HG02943 (cell line): ENCODE results near the gene ERFE.

Source experiments
- ATAC-seq: cut with Tn5 transposase; IDR thresholded peaks from one replicate; pipeline ENCODE4 v1.9.1; 2021; ENCODE audit warnings: mild to moderate bottlenecking, low read depth, moderate library complexity; ENCODE audit not compliant: unreplicated experiment

ERFE gene

DNA sequence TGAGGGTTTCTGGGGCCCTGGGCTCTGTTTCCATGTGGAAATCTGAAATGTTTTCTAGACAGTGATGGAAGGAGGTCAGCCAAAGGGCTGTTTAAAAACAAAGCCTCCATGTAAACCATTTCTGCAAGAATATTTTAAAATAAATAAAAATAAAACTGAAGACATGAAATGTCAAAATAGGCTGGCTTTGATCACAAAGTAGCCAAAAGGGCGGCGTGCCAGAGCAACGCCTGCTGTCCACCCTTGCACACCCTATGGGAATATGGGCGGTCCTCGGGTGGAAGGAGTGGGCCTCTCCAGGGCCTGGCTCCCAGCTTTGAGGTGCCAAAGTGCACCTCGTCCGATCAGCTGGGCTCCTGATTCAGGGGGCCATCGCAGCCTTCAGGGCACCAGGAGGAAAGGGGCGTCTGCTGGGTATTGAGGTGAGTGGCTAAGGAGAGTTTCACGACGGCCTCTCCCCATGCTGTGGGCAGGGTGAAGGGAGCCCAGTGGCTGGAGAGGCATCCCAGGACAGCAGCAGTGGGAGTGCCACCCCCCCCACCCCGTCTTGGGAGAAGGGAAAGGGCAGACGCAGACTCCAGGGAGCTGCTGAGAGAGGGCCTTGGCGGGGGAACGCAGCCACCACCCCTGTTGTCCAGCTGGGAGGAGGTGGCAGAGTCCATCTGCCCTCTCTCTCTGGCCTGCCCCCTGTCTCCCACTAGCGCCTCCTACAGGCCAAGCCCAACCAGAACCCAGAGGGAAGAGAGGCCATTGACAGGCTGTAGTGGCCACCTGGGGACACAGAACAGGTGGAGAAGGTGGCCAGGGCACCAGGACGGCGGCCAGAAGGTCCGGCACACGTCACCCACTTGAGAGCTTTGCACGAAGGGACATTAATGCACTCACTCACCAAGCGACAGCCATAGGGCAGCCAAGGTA, 5.7 kb upstream of the ERFE start:
- no peak for ATAC-seq

DNA sequence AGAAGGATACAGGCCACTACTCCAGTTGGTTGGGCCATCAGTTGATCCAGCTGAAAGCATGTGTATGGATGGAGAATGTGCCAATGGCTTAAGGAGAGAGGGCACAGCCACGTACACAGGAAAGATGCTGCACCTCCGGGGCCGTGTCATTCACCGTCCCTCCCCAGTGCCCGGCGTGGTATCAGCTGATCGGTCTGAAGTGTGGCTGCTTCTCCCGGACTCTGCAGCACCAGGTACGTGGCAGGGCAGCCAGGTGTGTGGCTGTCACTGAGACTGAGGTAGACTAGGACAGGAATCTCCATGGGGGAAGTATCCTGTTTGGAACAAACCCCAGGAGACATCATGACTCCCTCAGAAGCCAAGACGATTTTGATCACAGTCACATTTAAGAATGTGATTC, 4.2 kb upstream of the ERFE start:
- ATAC-seq = no peak

DNA sequence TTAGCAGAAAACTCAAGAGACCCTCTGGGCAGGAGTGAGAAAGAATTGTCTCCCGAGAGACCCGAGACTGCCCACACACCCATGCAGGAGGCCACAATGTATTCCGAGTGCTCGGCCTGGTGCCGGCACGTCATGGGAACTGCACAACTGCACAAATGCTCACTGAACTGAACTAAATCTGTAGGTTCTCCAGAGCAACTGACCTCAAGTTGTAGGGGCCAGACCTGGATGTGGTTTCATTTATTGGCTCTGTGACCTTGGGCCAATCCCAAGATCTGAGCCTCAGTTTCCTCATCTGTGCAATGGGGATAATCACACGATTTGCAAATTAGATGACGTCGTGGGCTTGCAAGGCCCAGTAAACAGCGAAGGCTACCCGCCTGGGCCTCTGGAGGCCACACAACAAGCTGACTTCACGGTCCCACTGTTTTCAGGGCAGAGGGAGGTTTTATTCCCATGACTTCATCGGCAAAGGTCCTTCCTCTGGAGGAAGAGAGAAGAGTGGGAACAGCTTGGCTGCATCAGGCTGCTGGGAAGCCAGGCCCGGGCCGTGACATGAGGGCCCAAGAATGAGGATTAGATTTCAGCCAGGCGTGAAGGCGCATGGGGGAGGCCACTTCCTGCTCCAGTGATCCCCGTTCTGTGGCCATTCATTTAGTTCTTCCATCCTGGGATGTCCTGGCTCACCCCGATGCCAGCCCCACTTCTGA, 3.6 kb upstream of the ERFE start:
- no peak for ATAC-seq

DNA sequence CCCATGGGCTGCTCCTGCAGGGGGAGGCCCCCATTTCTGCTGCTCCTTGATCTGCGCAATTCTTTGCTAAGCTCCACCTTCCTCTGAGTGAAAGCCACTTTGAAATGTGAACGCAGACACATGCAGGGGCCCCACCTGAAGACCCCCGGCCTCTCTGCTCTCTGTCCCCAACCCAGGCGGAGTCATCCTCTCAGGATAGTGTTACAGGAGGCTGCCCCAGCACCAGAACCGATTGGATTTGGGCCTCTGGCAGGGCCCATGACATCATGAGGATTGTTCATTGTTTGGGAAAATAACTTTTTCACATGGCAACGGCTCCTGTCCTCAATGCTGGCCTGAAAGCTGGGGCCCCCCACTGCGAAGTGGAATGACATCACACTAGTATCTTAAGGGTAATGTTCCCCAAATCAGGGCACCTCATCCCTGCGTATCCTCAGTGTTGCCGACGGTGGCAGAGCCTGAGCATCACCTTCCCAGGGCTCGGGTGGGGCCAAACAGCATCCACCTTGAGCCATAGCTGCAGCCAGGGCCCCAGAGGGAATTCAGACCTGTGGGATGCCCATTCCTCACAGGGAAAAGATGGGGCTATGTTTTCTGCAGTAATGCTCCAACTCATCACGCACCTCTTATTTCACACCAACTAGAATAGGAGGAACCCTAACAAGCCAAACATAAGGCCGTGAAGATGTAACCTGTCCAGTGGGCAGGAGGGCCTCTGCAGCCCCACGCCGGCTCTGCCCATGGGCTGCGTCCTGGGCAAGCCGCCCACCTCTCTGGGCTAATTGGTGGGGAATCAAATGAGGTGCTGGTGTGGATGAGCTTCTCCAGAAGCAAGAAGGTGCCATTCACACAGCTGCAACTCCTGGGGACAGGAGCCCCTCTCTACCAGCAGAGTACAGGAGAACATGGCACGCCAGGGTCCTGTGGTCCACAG, 2.7 kb upstream of the ERFE start:
- ATAC-seq = no peak

- ATAC-seq = no peak
Observed at GRCh38 chr2:238157506-238158017, 1.2 kb upstream of the ERFE start.

- no peak for ATAC-seq
Observed at GRCh38 chr2:238158018-238158508, 707 bp upstream of the ERFE start.

- ATAC-seq = no peak
Observed at GRCh38 chr2:238159071-238159539, 335 bp downstream of the ERFE start.

GRCh38 chr2:238159661-238160205, 963 bp downstream of the ERFE start:
- ATAC-seq = no peak

DNA sequence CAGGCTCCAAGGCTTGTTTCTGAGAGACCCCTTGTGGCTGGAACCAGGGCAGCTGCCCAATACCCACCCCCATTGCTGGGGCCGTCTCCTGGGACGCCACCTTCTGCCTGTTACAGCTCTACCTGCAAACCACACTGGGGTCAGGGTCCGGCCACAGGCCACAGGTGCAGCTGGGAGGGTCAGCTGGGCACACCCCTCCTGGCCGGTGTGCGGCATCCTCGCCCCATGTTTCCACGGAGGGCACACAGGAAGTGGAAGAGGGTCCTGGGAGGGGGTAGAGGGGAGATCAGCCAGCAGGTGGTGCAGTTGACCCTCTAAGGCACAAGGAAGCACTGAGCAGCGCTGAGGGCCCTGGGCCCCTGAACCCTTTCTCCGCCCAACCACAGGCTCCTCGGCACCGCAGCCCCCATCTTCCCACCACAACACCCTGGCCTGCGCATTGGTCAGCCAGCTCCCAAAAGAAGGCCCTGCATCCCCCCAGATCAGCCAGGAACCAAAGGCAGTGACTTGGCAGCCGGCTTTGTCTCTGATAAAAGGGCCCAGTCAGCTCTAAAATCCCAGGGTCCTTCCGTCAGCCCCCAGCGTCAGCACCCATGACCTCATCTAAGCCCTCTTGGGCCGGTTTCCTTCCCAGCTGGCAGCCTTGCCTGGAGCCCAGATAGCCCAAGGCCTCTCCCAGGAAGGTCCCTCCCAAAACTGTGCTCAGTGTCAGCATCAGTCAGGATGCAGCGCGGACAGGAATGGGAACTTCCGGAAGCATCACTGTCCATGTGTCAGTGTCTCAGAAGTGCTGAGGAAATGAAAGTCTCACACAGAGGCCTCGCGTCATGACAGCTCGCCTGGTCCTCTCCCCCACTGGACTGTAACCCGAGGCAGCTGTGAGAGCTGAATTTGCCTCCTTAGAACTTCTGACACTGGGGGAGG, 1.7 kb downstream of the ERFE start:
- ATAC-seq = no peak

- no peak for ATAC-seq
Observed at GRCh38 chr2:238161291-238162051, 2.7 kb downstream of the ERFE start.

DNA sequence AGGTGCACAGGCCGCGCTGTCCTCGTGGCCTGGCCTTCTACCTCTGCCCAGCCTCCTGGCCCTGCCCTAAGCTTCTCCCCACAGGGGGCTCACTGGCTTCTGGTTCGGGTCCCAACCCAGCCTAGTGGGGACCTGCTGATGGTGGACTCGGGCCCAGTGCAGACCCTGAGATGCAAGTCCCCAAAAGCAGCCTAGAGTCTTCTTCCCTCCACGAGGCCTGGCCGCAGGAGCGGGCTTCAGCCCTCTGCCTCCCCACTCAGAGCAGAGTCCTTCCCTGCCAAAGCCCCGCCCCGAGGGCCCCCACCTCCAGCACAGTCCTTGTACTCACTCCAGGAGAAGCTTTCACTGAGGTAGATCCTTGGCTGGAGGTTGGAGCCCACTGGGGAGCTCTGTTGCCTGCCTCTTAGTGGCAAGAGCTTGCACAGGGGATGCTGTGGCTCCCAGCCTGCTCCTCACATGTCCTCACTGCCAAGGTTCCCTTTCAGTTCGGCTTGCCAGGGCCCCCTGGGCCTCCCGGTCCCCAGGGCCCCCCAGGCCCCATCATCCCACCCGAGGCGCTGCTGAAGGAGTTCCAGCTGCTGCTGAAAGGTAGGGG, 3.6 kb downstream of the ERFE start:
- ATAC-seq = no peak

GRCh38 chr2:238162846-238163441, 4.2 kb downstream of the ERFE start:
- ATAC-seq = no peak

DNA sequence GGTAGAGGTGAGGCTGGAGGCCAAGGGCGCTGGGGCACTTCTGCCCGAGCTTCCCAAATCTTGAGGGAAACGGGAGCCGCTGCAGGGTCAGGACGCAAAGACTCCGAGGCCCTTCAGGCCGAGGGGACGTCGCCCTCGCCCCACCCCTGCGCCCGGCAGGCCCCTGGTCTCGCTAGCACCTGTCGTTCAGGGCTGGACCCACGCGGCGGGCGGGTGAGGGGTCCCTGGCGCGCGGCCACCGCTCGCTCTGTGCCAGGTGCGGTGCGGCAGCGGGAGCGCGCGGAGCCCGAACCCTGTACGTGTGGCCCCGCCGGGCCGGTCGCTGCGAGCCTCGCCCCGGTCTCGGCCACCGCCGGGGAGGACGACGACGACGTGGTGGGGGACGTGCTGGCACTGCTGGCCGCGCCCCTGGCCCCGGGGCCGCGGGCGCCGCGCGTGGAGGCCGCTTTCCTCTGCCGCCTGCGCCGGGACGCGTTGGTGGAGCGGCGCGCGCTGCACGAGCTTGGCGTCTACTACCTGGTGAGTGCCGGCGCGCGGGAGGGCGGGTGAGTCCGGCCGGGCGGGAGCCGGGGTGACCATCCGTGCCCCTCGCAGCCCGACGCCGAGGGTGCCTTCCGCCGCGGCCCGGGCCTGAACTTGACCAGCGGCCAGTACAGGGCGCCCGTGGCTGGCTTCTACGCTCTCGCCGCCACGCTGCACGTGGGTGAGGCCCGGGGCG, 4.9 kb downstream of the ERFE start:
- no peak for ATAC-seq

DNA sequence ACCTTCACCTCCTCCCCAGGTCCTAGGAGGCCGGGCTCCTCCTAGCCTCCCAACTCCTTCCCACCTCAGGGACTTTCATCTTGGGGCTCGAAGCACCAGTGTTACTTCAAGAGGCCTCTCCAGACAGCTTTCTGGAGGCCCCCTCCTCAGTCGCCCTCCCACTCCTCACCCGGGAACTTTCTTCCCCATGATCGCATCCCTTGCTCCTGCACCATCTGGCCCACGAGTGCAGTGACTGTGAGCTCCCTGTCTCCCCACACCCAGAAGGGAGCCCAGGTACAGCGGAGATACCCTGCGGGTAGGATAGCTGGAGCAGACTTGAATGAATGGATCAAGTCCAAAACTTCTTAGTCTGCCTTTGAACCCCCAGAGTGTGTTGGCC, 6.1 kb downstream of the ERFE start:
- ATAC-seq = no peak

DNA sequence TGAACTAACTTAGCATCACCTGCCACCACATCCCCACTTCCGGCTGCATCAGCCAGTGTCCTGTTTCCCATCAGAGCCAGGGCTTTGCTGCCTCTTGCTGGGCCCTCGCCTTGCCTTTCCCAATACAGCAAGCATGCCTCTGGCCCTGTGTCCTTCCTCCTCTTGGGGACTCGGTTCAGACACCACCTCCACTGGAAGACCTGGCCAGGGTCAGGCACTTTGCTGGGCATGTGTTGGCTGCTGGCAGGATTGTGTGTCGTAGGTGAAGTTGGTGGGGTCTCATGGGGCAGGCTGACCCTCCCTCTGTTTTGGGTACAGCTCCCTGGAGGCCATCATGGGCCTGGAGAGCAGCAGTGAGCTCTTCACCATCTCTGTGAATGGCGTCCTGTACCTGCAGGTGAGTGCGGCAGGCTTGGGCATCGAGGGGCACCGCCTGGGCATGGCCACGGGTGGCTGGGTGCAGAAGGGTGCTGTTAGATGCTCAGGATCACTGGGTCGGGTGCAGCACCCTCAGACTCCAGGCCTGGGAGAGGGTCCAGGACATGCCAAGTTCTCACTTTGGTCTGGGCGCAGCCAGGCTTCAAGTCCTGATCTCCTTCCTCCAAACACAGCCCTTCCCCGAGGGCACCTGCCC, 6.6 kb downstream of the ERFE start:
- ATAC-seq = no peak
